IPS-18c (cell line): ENCODE results near the gene MYLK4.

ENCODE experiments used
- H3K4me3 ChIP-seq: 2 replicates; pipeline ENCODE4 v1.7.0; 2013; ENCODE audit warnings: low read depth, mild to moderate bottlenecking, low read length, moderate library complexity; ENCODE audit not compliant: insufficient read depth
- H3K9me3 ChIP-seq: one replicate; pipeline ENCODE4 v1.6.1; 2013; ENCODE audit warnings: mild to moderate bottlenecking, low read length, moderate library complexity; ENCODE audit not compliant: control insufficient read depth, insufficient read depth

MYLK4 gene

GRCh38 chr6:2636672-2637071, 114.0 kb downstream of the MYLK4 start:
- Histone ChIP-seq H3K4me3 (no peak overlapping the region), H3K9me3 (no peaks in the 10 kb centered on the region)

GRCh38 chr6:2635911-2636310, 114.8 kb downstream of the MYLK4 start:
- Histone ChIP-seq H3K9me3 (no peaks in the 10 kb centered on the region), H3K4me3 (no peak overlapping the region)

GRCh38 chr6:2634139-2634964, 116.4 kb downstream of the MYLK4 start:
- H3K4me3 ChIP-seq: peak overlapping the region; percentile 48

DNA sequence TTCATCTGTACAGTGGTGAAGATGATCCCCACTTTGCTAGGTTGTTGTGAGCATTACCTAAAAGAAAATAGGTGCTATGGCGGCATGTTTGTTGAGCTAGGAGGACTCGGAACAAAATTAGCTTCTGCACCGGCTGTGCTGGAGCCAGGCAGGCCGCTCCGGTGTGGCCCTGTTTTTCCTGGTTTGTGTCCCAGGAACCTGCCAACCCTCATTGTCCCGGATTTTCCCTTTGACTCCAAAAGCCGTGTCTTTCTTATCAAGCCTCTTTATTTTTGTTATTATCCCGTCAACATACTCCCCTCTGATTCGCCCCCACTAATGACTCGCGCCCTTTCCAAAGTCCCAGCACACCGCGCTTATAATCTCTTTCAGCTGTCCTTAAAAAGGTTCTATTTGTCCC, 117.0 kb downstream of the MYLK4 start:
- peak overlapping the region; percentile 48 for H3K4me3 ChIP-seq
- H3K9me3 ChIP-seq: no peaks in the 10 kb centered on the region

More at GRCh38 chr6:2634139-2634964, 116.4 kb downstream of the MYLK4 start:
- no peaks in the 10 kb centered on the region for H3K9me3 ChIP-seq

GRCh38 chr6:2632976-2633584, 117.6 kb downstream of the MYLK4 start:
- no peak overlapping the region for H3K4me3 ChIP-seq
- no peaks in the 10 kb centered on the region for H3K9me3 ChIP-seq

- H3K9me3 ChIP-seq: no peaks in the 10 kb centered on the region
- H3K4me3 ChIP-seq: no peak overlapping the region
Measured at GRCh38 chr6:2632368-2632767, 118.4 kb downstream of the MYLK4 start.

DNA sequence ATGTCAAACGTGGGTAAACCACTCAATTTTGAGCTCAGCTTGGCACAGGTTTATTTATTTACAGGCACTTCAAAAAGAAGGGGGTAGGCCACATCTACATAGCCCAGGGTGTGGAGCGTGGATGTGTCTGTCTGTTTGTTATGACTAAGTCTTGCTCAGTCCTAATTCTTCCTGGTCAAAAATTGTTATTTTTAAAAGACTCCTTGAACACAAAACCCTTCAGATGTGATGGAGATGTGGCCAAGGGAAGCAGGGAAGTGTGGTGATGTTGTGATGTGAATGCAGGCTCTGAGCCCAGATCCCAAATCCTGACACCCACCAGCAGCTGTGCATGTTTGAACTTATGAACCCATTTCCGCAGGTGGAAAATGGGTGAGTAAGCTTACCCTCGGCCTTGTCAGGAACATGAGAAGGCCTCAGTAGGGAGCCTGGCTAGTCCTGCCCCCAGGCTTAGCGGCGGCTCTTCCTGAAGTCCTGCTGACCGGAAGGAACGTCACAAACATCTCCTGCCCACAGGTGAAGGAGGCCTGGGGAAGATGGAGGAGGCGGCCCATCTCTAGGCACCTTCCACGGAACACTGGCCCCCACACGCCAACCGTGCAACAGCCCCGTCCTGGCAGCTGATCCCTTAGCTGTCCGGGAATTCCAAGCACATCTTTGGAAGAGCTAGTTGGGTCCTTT, 119.7 kb downstream of the MYLK4 start:
- H3K4me3 ChIP-seq: no peak overlapping the region
- no peaks in the 10 kb centered on the region for H3K9me3 ChIP-seq

GRCh38 chr6:2630359-2630758, 120.4 kb downstream of the MYLK4 start:
- Histone ChIP-seq H3K9me3 (no peaks in the 10 kb centered on the region), H3K4me3 (no peak overlapping the region)

DNA sequence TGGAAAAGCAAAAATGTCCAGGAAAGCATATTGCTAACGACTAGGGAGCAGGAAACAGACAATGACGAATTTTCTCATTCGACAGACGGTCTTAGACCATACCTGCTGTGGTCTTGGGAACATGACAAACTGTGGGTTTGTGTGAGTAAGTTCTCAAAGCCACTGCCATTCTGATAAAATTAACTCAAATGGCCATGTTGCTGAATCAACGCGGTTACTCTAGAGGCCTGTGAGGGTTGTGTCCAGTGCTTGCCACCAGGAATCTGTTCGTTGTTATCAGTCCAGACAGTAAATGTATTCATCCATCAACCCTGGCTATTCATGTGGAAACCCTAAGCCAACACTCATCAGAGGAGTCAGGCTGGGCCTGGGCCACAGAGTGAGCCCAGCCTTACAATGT, 124.3 kb downstream of the MYLK4 start:
- Histone ChIP-seq H3K9me3 (no peaks in the 10 kb centered on the region), H3K4me3 (no peak overlapping the region)

DNA sequence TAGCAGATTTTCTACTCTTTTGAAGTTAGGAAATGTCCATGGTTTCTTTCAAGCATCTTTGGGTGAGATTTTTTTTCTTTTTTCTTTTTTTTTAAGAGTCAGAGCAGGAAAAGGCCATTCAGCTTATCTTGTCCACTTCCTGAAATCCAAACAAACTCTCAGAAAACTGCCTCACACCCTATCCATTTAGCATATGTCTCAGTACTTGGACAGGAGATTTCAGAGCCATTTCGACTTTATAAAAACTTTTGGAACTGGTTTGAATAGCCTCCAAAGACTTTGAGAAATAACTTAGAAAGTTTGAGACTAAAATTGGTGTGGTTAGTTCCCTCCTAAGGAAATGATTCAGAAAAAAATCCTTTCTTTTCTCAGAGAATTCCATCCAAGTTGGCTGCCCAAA, 125.1 kb downstream of the MYLK4 start:
- H3K4me3 ChIP-seq: no peak overlapping the region
- H3K9me3 ChIP-seq: no peaks in the 10 kb centered on the region

DNA sequence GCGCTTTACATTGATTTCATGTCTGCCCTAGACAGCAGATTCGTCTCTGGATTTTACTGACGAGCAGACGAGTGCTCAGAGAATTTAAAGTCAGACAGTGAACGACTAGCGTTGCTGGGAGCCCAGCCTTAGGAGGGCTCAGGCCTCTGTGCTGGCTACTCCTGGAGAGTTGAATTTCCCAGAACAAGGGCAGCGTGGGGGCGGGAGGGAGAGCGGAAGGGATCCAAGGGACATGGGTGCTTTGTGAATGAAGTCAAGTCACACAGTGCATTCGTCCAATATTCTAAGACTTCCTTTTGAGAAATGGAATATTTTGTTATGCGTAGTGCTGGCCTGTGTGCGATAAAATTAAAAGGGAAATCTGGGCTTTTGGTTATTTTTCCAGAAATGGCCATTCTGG, 126.5 kb downstream of the MYLK4 start:
- Histone ChIP-seq H3K4me3 (no peak overlapping the region), H3K9me3 (no peaks in the 10 kb centered on the region)

- no peaks in the 10 kb centered on the region for H3K9me3 ChIP-seq
- no peak overlapping the region for H3K4me3 ChIP-seq
Measured at GRCh38 chr6:2623295-2623694, 127.4 kb downstream of the MYLK4 start.

- Histone ChIP-seq H3K4me3 (no peak overlapping the region), H3K9me3 (no peaks in the 10 kb centered on the region)
Measured at GRCh38 chr6:2622671-2623070, 128.1 kb downstream of the MYLK4 start.

GRCh38 chr6:2619651-2620050, 131.1 kb downstream of the MYLK4 start:
- no peaks in the 10 kb centered on the region for H3K9me3 ChIP-seq
- no peak overlapping the region for H3K4me3 ChIP-seq

- H3K4me3 ChIP-seq: no peak overlapping the region
- no peaks in the 10 kb centered on the region for H3K9me3 ChIP-seq
Measured at GRCh38 chr6:2617729-2618128, 133.0 kb downstream of the MYLK4 start.

- Histone ChIP-seq H3K4me3 (no peak overlapping the region), H3K9me3 (no peaks in the 10 kb centered on the region)
Measured at GRCh38 chr6:2616811-2617210, 133.9 kb downstream of the MYLK4 start.

DNA sequence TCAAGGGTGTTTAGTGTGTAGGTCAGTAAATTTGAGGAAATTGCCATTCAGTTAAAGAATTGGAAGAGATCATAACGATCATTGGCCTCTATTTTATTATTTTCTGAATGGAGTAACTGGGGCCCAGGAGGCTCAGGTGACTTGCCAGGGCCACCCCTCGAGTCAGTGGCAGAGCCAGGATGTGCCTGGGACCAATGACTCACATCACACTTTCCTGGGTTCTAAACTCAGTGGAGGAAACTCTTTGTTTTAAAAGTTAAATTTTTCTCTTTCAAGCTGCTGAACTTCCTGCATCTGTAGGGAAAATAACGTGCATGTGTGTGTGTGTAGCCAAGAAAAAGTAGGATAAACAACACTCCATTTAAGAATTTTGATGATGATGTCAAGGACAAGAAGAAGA, 135.5 kb downstream of the MYLK4 start:
- Histone ChIP-seq H3K9me3 (no peaks in the 10 kb centered on the region), H3K4me3 (no peak overlapping the region)

DNA sequence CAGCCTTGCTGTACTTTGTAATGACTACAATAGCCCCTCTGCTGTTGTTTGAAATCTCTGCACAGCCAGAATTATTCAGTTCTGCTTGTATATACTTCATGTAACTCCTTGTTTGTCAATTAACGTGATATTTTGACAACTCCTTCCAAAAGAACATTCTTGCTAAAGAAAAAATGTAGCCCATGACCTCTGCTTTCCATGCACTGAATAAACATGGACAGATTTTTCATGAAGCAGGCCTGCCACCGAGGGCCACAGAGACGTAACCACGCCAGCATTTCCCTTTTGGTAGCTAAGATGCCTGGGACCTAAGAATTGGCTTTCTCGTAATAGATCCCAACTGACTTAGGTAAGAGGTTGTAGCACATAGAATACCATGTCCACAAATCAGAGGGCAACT, 135.9 kb downstream of the MYLK4 start:
- no peak overlapping the region for H3K4me3 ChIP-seq
- H3K9me3 ChIP-seq: no peaks in the 10 kb centered on the region
